Fibroblast of villous mesenchyme (primary cell): Measurements from ENCODE around the gene E2F6. TPM values are rescaled to one million over a fixed set of nuclear protein-coding genes. Genes with fewer than 3 reads are reported as not detected.
A peak's percentile ranks its signal among the peaks of the same experiment; 100 is the strongest.

ENCODE experiments used
- DNase-seq: peaks from one replicate; pipeline ENCODE4 v3.0.0-alpha.2; 2010; ENCODE audit warnings: low read depth
- H3K4me3 ChIP-seq: 2 replicates; pipeline ENCODE4 v1.5.1; 2011; ENCODE audit warnings: low read depth, mild to moderate bottlenecking, low read length
- CTCF ChIP-seq: IDR thresholded peaks from 2 replicates; pipeline ENCODE4 v1.5.1; 2012; ENCODE audit warnings: low read depth, mild to moderate bottlenecking, low read length; ENCODE audit not compliant: insufficient read depth
- total RNA-seq: library from RNA; depleted of rRNA; stranded (reverse); fragments of >200 nt; gene quantifications from 2 replicates; pipeline ENCODE4 v1.2.3, GENCODE V29; 2012

E2F6 gene
- total RNA-seq, 1 donor = 13.4 TPM

GRCh38 chr2:11417946-11418585, 47.9 kb downstream of the E2F6 start:
- no peak overlapping the region for H3K4me3 ChIP-seq
- TF ChIP-seq CTCF = peak; percentile 37
- DNase-seq = no peak

- TF ChIP-seq CTCF = no peak
- DNase-seq = no peak
- H3K4me3 ChIP-seq = no peak overlapping the region
These were observed 49.0 kb downstream of the E2F6 start for GRCh38 chr2:11416931-11417330.

DNA sequence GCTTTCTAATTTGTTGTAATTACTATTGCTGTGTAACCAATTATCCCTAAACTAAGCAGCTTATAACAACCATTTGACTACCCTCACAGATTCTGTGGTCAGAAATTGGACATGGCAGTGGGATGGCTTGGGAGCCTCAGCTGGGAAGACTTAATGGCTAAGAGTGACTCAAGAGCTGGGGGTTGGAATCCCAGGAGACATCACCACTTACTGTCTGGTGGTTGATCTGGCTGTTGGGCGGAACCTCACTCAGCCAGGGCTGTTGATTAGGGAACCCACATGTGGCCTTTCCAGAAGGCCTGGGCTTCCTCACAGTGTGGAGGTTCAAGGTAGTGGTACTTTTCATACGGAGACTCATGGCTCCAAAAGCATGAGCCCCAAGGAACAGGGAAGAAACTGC, 49.8 kb downstream of the E2F6 start:
- DNase-seq = no peak
- TF ChIP-seq CTCF = no peak

GRCh38 chr2:11414372-11415124, 51.4 kb downstream of the E2F6 start:
- no peak overlapping the region for H3K4me3 ChIP-seq
- no peak for DNase-seq
- TF ChIP-seq CTCF = no peak

More for the DNA sequence above, 49.8 kb downstream of the E2F6 start:
- no peak overlapping the region for H3K4me3 ChIP-seq

- TF ChIP-seq CTCF = no peak
- no peak for DNase-seq
- H3K4me3 ChIP-seq = no peak overlapping the region
These were observed 53.5 kb downstream of the E2F6 start for GRCh38 chr2:11412449-11412810.

DNA sequence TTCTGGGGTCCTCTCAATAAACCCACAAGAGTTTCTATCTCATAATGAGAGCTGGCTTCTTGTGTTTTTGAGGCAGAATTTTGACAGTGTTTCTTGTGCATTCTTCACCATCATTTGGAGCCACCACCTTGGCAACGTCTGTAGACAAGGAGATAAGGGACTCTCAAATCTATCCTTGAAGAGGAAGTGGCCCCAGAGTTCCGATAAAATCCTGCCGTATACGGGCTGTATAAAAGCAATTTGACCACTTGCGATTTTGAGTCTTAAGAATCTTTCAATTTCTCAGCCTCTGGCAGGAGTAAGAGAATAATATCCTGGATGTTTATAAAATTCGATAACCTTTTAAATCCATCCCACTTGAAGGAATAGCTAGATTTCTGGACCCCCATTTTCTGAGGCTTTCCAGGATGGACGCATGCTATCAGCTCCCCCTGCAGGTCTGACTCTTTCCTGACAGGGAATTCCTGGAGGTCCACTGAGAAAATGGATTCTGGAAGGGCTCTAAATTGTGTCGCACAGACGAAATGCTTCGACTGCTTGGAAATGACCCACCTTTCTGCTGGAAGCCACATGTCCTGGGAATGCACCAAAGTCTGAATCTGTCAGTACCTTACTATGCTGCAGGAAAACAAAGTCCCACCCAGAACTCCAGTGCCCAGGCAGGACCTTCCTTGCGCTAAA, 54.1 kb downstream of the E2F6 start:
- peak overlapping the region; percentile 52 for H3K4me3 ChIP-seq
- peak; percentile 90 for TF ChIP-seq CTCF
- peak; percentile 61 for DNase-seq
